Hematopoietic multipotent progenitor cell treated with erythropoietin and hydrocortisone succinate and interleukin-3 and kit ligand, for 6 days (in vitro differentiated cells): ENCODE results near the gene KCTD12.
A peak's percentile ranks its signal among the peaks of the same experiment; 100 is the strongest.
"Not testable (repeated sequence)": the region's sequence is repeated elsewhere in the genome, so short reads cannot be mapped to it uniquely, and the experiment has no call there.

Experiments used
- DNase-seq: peaks from one replicate; pipeline ENCODE4 v3.0.0-alpha.2; 2015

KCTD12 gene

GRCh38 chr13:76886292-76887075 is at the start of gene KCTD12:
KCTD12 (minus strand) TSS chr13:76886405; CDS start chr13:76886148, 257 bp downstream.
- DNase-seq = peak; percentile 76

GRCh38 chr13:76934671-76935070 is 48.5 kb upstream of the KCTD12 start:
- DNase-seq = no peak

GRCh38 chr13:76932076-76932475 is 45.9 kb upstream of the KCTD12 start:
- DNase-seq = no peak

- DNase-seq = no peak
Measured at GRCh38 chr13:76929851-76930374, 43.7 kb upstream of the KCTD12 start.

GRCh38 chr13:76929320-76929719 is 43.1 kb upstream of the KCTD12 start:
- DNase-seq = no peak

GRCh38 chr13:76928456-76928855 is 42.3 kb upstream of the KCTD12 start:
- DNase-seq = no peak

- no peak for DNase-seq
Measured at GRCh38 chr13:76927955-76928354, 41.8 kb upstream of the KCTD12 start.

- DNase-seq = no peak
Measured at GRCh38 chr13:76925115-76925514, 38.9 kb upstream of the KCTD12 start.

GRCh38 chr13:76921516-76921915 is 35.3 kb upstream of the KCTD12 start:
- DNase-seq = no peak

GRCh38 chr13:76917755-76918481 is 31.7 kb upstream of the KCTD12 start:
- peak; percentile 27 for DNase-seq

GRCh38 chr13:76917095-76917494 is 30.9 kb upstream of the KCTD12 start:
- DNase-seq = no peak

GRCh38 chr13:76913898-76914297 is 27.7 kb upstream of the KCTD12 start:
- DNase-seq = no peak

- no peak for DNase-seq
Measured at GRCh38 chr13:76912476-76912875, 26.3 kb upstream of the KCTD12 start.

- no peak for DNase-seq
Measured at GRCh38 chr13:76904507-76904906, 18.3 kb upstream of the KCTD12 start.

GRCh38 chr13:76903544-76904162 is 17.4 kb upstream of the KCTD12 start:
- peak; percentile 89 for DNase-seq

GRCh38 chr13:76899066-76899465 is 12.9 kb upstream of the KCTD12 start:
- not testable (repeated sequence) for DNase-seq

GRCh38 chr13:76897171-76897570 is 11.0 kb upstream of the KCTD12 start:
- not testable (repeated sequence) for DNase-seq

- no peak for DNase-seq
Measured at GRCh38 chr13:76894401-76895110, 8.4 kb upstream of the KCTD12 start.

GRCh38 chr13:76892488-76892887 is 6.3 kb upstream of the KCTD12 start:
- DNase-seq = no peak

- DNase-seq = no peak
Measured at GRCh38 chr13:76890021-76890420, 3.8 kb upstream of the KCTD12 start.

GRCh38 chr13:76889254-76889653 is 3.0 kb upstream of the KCTD12 start:
- no peak for DNase-seq

- no peak for DNase-seq
Measured at GRCh38 chr13:76888421-76888820, 2.2 kb upstream of the KCTD12 start.

- no peak for DNase-seq
Measured at GRCh38 chr13:76887076-76887563, 915 bp upstream of the KCTD12 start.
